Astrocyte (in vitro differentiated cells and primary cell): ENCODE measurements around the gene DLG1.

Source experiments
- EZH2 ChIP-seq: IDR thresholded peaks from 2 replicates; pipeline ENCODE4 v1.6.1; 2012; ENCODE audit warnings: mild to moderate bottlenecking, low read length, inconsistent platforms; ENCODE audit not compliant: insufficient read depth
- TF ChIP-seq, protein P1 (sequence below): IDR thresholded peaks from 2 replicates; pipeline ENCODE4 v1.5.1; 2011; ENCODE audit warnings: low read depth, mild to moderate bottlenecking, inconsistent platforms, low read length, moderate library complexity; ENCODE audit not compliant: insufficient read depth

DNA sequence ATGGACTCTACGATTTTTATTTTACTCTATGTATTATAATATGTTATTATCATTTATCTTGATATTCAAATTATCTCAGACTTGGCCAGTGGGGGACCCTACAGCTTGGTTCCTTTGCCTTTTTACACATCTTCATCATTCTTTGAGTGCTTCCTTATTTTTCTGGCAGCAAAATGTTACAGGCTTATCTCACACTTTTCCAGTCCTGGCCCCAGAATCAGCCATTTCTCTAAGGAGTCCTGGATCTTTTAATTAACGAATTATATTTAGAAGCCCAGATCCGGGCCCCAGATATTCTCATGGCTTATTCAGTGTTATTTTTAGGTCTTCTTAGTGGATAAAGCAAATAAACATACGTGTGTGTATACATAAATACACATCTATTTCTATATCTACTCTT, 236.0 kb downstream of the DLG1 start:
- no peak for TF ChIP-seq EZH2
- TF ChIP-seq, protein P1, sequence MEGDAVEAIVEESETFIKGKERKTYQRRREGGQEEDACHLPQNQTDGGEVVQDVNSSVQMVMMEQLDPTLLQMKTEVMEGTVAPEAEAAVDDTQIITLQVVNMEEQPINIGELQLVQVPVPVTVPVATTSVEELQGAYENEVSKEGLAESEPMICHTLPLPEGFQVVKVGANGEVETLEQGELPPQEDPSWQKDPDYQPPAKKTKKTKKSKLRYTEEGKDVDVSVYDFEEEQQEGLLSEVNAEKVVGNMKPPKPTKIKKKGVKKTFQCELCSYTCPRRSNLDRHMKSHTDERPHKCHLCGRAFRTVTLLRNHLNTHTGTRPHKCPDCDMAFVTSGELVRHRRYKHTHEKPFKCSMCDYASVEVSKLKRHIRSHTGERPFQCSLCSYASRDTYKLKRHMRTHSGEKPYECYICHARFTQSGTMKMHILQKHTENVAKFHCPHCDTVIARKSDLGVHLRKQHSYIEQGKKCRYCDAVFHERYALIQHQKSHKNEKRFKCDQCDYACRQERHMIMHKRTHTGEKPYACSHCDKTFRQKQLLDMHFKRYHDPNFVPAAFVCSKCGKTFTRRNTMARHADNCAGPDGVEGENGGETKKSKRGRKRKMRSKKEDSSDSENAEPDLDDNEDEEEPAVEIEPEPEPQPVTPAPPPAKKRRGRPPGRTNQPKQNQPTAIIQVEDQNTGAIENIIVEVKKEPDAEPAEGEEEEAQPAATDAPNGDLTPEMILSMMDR, result no peak
